SK-N-SH treated with all-trans-retinoic acid at 6 μM for 48 hours (cell line): Measurements from ENCODE around the gene CDKN1A.

ENCODE experiments used
- PPARA ChIP-seq: fragments of 250-450 bp; sonication (Bioruptor Pico); IDR thresholded peaks from 2 replicates; pipeline ENCODE4 v1.5.0; 2020; ENCODE audit warnings: mild to moderate bottlenecking, borderline replicate concordance
- SNAI2 ChIP-seq: fragments of 250-450 bp; sonication (Bioruptor Pico); IDR thresholded peaks from 2 replicates; pipeline ENCODE4 v1.5.0; 2020; ENCODE audit warnings: mild to moderate bottlenecking, moderate library complexity
- ZC3H10 ChIP-seq: fragments of 250-450 bp; sonication (Bioruptor Pico); IDR thresholded peaks from 2 replicates; pipeline ENCODE4 v1.5.1; 2021; ENCODE audit warnings: mild to moderate bottlenecking, moderate library complexity
- ZFP30 ChIP-seq: fragments of 450-650 bp; formaldehyde crosslinking; IDR thresholded peaks from 2 replicates; pipeline ENCODE4 v1.5.0; 2022; ENCODE audit warnings: mild to moderate bottlenecking, moderate library complexity
- TF ChIP-seq, protein P1 (sequence below): fragments of 250-450 bp; sonication (Bioruptor Pico); IDR thresholded peaks from 2 replicates; pipeline ENCODE4 v1.8.0; 2020; ENCODE audit warnings: mild to moderate bottlenecking, moderate library complexity, borderline replicate concordance

DNA sequence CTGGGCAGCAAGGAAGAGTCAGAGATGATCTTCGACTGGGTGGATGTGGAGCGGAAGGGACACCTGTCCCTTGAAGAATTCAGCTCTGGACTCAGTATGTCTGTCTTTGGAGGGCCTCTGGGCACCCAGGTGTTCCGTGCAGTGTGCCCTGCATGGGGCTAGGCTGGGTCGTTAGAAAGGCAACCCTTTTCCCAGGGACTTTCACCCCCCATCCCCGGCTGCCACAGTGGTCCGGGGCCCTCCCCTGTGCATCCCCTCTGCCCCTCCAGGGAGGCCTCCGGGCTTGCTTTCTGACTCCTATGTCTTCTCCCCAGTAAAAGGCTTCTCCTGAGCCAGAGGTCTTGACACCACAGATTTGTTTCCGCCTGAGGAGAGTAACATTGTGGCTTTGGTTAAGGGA is 35.3 kb downstream of the CDKN1A start:
- TF ChIP-seq ZFP30 (CRISPR knock-in tag): no peak
- no peak for TF ChIP-seq ZC3H10
- TF ChIP-seq, protein P1, sequence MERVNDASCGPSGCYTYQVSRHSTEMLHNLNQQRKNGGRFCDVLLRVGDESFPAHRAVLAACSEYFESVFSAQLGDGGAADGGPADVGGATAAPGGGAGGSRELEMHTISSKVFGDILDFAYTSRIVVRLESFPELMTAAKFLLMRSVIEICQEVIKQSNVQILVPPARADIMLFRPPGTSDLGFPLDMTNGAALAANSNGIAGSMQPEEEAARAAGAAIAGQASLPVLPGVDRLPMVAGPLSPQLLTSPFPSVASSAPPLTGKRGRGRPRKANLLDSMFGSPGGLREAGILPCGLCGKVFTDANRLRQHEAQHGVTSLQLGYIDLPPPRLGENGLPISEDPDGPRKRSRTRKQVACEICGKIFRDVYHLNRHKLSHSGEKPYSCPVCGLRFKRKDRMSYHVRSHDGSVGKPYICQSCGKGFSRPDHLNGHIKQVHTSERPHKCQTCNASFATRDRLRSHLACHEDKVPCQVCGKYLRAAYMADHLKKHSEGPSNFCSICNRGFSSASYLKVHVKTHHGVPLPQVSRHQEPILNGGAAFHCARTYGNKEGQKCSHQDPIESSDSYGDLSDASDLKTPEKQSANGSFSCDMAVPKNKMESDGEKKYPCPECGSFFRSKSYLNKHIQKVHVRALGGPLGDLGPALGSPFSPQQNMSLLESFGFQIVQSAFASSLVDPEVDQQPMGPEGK (CRISPR knock-in tag): no peak
- TF ChIP-seq SNAI2: no peak
- TF ChIP-seq PPARA (CRISPR knock-in tag): no peak
